ENCODE results near the gene PSG6.
"Not testable (repeated sequence)": the region's sequence is repeated elsewhere in the genome, so short reads cannot be mapped to it uniquely, and the experiment has no call there.

Gene PSG6

GRCh38 chr19:42919757-42920079 is 2.0 kb upstream of the PSG6 start:
- Histone ChIP-seq H3K4me2 (ENCODE audit: low read depth, low read length, poor library complexity, severe bottlenecking) (no peak overlapping the region), H3K9ac (ENCODE audit: low read length) (no peak overlapping the region), H3K27ac (ENCODE audit: low read depth, low read length) (no peak overlapping the region), H3K4me3 (ENCODE audit: insufficient read depth, low read length, poor library complexity, severe bottlenecking) (no peak overlapping the region), H3K79me2 (ENCODE audit: insufficient read depth, low read length) (no peaks in the 10 kb centered on the region), H4K20me1 (ENCODE audit: low read depth, low read length) (no peaks in the 10 kb centered on the region), H3F3A (ENCODE audit: insufficient read depth) (no peaks in the 10 kb centered on the region), H3K9me3 (ENCODE audit: insufficient read depth, low read length) (no peaks in the 10 kb centered on the region), H3K36me3 (ENCODE audit: low read length) (no peaks in the 10 kb centered on the region), H3K9me2 (replicated peaks; ENCODE audit: insufficient read depth, low read length) (no peaks in the 10 kb centered on the region), H2AFZ (ENCODE audit: low read depth, low read length, severe bottlenecking) (no peak overlapping the region), H3K27me3 (ENCODE audit: low read length) (no peaks in the 10 kb centered on the region)
- no peak for TF ChIP-seq EZH2phosphoT487 (conservative IDR thresholded peaks at IDR 0.05; ENCODE audit: low read length)

GRCh38 chr19:42919070-42919756 is 1.5 kb upstream of the PSG6 start:
- not testable (repeated sequence) for H3K4me3 ChIP-seq (ENCODE audit: insufficient read depth, low read length, poor library complexity, severe bottlenecking); H3F3A ChIP-seq (ENCODE audit: insufficient read depth); H3K79me2 ChIP-seq (ENCODE audit: insufficient read depth, low read length); H3K4me2 ChIP-seq (ENCODE audit: low read depth, low read length, poor library complexity, severe bottlenecking); H4K20me1 ChIP-seq (ENCODE audit: low read depth, low read length); H3K9ac ChIP-seq (ENCODE audit: low read length); H3K9me2 ChIP-seq (replicated peaks; ENCODE audit: insufficient read depth, low read length); H3K27ac ChIP-seq (ENCODE audit: low read depth, low read length); H3K36me3 ChIP-seq (ENCODE audit: low read length); H3K27me3 ChIP-seq (ENCODE audit: low read length); H3K9me3 ChIP-seq (ENCODE audit: insufficient read depth, low read length); H2AFZ ChIP-seq (ENCODE audit: low read depth, low read length, severe bottlenecking)

- H3K79me2 ChIP-seq (ENCODE audit: insufficient read depth, low read length); H2AFZ ChIP-seq (ENCODE audit: low read depth, low read length, severe bottlenecking); H3K4me3 ChIP-seq (ENCODE audit: insufficient read depth, low read length, poor library complexity, severe bottlenecking); H3K36me3 ChIP-seq (ENCODE audit: low read length); H3K4me2 ChIP-seq (ENCODE audit: low read depth, low read length, poor library complexity, severe bottlenecking); H3K9me3 ChIP-seq (ENCODE audit: insufficient read depth, low read length); H3K9ac ChIP-seq (ENCODE audit: low read length); H3K27ac ChIP-seq (ENCODE audit: low read depth, low read length); H3K9me2 ChIP-seq (replicated peaks; ENCODE audit: insufficient read depth, low read length); H4K20me1 ChIP-seq (ENCODE audit: low read depth, low read length); H3K27me3 ChIP-seq (ENCODE audit: low read length); H3F3A ChIP-seq (ENCODE audit: insufficient read depth): not testable (repeated sequence)
These were observed 829 bp upstream of the PSG6 start for GRCh38 chr19:42918377-42919069.

- H3K27ac ChIP-seq (ENCODE audit: low read depth, low read length); H3K9me3 ChIP-seq (ENCODE audit: insufficient read depth, low read length); H4K20me1 ChIP-seq (ENCODE audit: low read depth, low read length): not testable (repeated sequence)
These were observed 763 bp downstream of the PSG6 start for GRCh38 chr19:42916931-42917330.

GRCh38 chr19:42913516-42913915 is 4.2 kb downstream of the PSG6 start:
- not testable (repeated sequence) for H2AFZ ChIP-seq (ENCODE audit: low read depth, low read length, severe bottlenecking); H3K9ac ChIP-seq (ENCODE audit: low read length); H3K9me3 ChIP-seq (ENCODE audit: insufficient read depth, low read length); H3K9me2 ChIP-seq (replicated peaks; ENCODE audit: insufficient read depth, low read length); H4K20me1 ChIP-seq (ENCODE audit: low read depth, low read length); H3K36me3 ChIP-seq (ENCODE audit: low read length); H3F3A ChIP-seq (ENCODE audit: insufficient read depth); H3K27me3 ChIP-seq (ENCODE audit: low read length); H3K79me2 ChIP-seq (ENCODE audit: insufficient read depth, low read length); H3K4me3 ChIP-seq (ENCODE audit: insufficient read depth, low read length, poor library complexity, severe bottlenecking); H3K4me2 ChIP-seq (ENCODE audit: low read depth, low read length, poor library complexity, severe bottlenecking); H3K27ac ChIP-seq (ENCODE audit: low read depth, low read length)

More at GRCh38 chr19:42916931-42917330, 763 bp downstream of the PSG6 start:
- H3K27me3 ChIP-seq (ENCODE audit: low read length); H3F3A ChIP-seq (ENCODE audit: insufficient read depth); H2AFZ ChIP-seq (ENCODE audit: low read depth, low read length, severe bottlenecking); H3K9me2 ChIP-seq (replicated peaks; ENCODE audit: insufficient read depth, low read length); H3K4me3 ChIP-seq (ENCODE audit: insufficient read depth, low read length, poor library complexity, severe bottlenecking); H3K4me2 ChIP-seq (ENCODE audit: low read depth, low read length, poor library complexity, severe bottlenecking); H3K36me3 ChIP-seq (ENCODE audit: low read length); H3K79me2 ChIP-seq (ENCODE audit: insufficient read depth, low read length); H3K9ac ChIP-seq (ENCODE audit: low read length): not testable (repeated sequence)

- not testable (repeated sequence) for H4K20me1 ChIP-seq (ENCODE audit: low read depth, low read length)
These were observed 4.8 kb downstream of the PSG6 start for GRCh38 chr19:42912941-42913340.

GRCh38 chr19:42911731-42912130 is 6.0 kb downstream of the PSG6 start:
- H3K27ac ChIP-seq (ENCODE audit: low read depth, low read length); H3F3A ChIP-seq (ENCODE audit: insufficient read depth); H3K9me3 ChIP-seq (ENCODE audit: insufficient read depth, low read length); H3K9ac ChIP-seq (ENCODE audit: low read length); H3K4me2 ChIP-seq (ENCODE audit: low read depth, low read length, poor library complexity, severe bottlenecking); H3K79me2 ChIP-seq (ENCODE audit: insufficient read depth, low read length); H4K20me1 ChIP-seq (ENCODE audit: low read depth, low read length); H3K9me2 ChIP-seq (replicated peaks; ENCODE audit: insufficient read depth, low read length); H3K36me3 ChIP-seq (ENCODE audit: low read length); H3K4me3 ChIP-seq (ENCODE audit: insufficient read depth, low read length, poor library complexity, severe bottlenecking); H3K27me3 ChIP-seq (ENCODE audit: low read length); H2AFZ ChIP-seq (ENCODE audit: low read depth, low read length, severe bottlenecking): not testable (repeated sequence)

More at GRCh38 chr19:42912941-42913340, 4.8 kb downstream of the PSG6 start:
- H3K27ac ChIP-seq (ENCODE audit: low read depth, low read length); H3K9me2 ChIP-seq (replicated peaks; ENCODE audit: insufficient read depth, low read length); H2AFZ ChIP-seq (ENCODE audit: low read depth, low read length, severe bottlenecking); H3K79me2 ChIP-seq (ENCODE audit: insufficient read depth, low read length); H3F3A ChIP-seq (ENCODE audit: insufficient read depth); H3K4me3 ChIP-seq (ENCODE audit: insufficient read depth, low read length, poor library complexity, severe bottlenecking); H3K4me2 ChIP-seq (ENCODE audit: low read depth, low read length, poor library complexity, severe bottlenecking); H3K9ac ChIP-seq (ENCODE audit: low read length); H3K27me3 ChIP-seq (ENCODE audit: low read length); H3K9me3 ChIP-seq (ENCODE audit: insufficient read depth, low read length); H3K36me3 ChIP-seq (ENCODE audit: low read length): not testable (repeated sequence)

GRCh38 chr19:42906162-42906561 is 11.5 kb downstream of the PSG6 start:
- not testable (repeated sequence) for H3K9me2 ChIP-seq (replicated peaks; ENCODE audit: insufficient read depth, low read length)

More at GRCh38 chr19:42906162-42906561, 11.5 kb downstream of the PSG6 start:
- H3K79me2 ChIP-seq (ENCODE audit: insufficient read depth, low read length); H3F3A ChIP-seq (ENCODE audit: insufficient read depth); H3K27ac ChIP-seq (ENCODE audit: low read depth, low read length); H3K9ac ChIP-seq (ENCODE audit: low read length); H3K27me3 ChIP-seq (ENCODE audit: low read length); H3K4me2 ChIP-seq (ENCODE audit: low read depth, low read length, poor library complexity, severe bottlenecking); H4K20me1 ChIP-seq (ENCODE audit: low read depth, low read length); H3K4me3 ChIP-seq (ENCODE audit: insufficient read depth, low read length, poor library complexity, severe bottlenecking); H2AFZ ChIP-seq (ENCODE audit: low read depth, low read length, severe bottlenecking); H3K9me3 ChIP-seq (ENCODE audit: insufficient read depth, low read length); H3K36me3 ChIP-seq (ENCODE audit: low read length): not testable (repeated sequence)

All from SU-DHL-6 (cell line).